ENCODE data around the gene HLA-E. TPM values are rescaled to one million over a fixed set of nuclear protein-coding genes. Genes with fewer than 3 reads are reported as not detected.

HLA-E gene
- total and polyA plus RNA-seq, 4 donors, result 502 to 1,209 (median 614) TPM

- DNase-seq (no peak), ATAC-seq (ENCODE audit: insufficient read depth, low FRiP score) (no peak)
- WGBS, 2 donors, result 28 to 50% methylated on average over 1 of the region's 1 CpG
- H3K27ac ChIP-seq (ENCODE audit: low read depth in 1 of 2, low read length in 1 of 2), result no peak overlapping the region
- H3K9me3 ChIP-seq (ENCODE audit: control insufficient read depth in 4 of 4, insufficient read depth in 3 of 4, low read length in 3 of 4), result peaks cover 0 to 2% (median 0%) of the 10 kb centered on the region in 4 donors
- H3K4me1 ChIP-seq (ENCODE audit: control insufficient read depth in 5 of 5, insufficient read depth in 5 of 5, low read length in 5 of 5), result peaks cover 0 to 6% (median 0%) of the 10 kb centered on the region in 5 donors
- no peak for TF ChIP-seq CTCF (IDR thresholded peaks at IDR 0.05; ENCODE audit: control extremely low read depth, extremely low read depth)
- no peak overlapping the region for H3K9ac ChIP-seq (ENCODE audit: insufficient read depth in 1 of 2, low read length in 2 of 2)
- H3K36me3 ChIP-seq (ENCODE audit: control insufficient read depth in 4 of 4, insufficient read depth in 4 of 4, low read length in 4 of 4), result no peaks in the 10 kb centered on the region
- H3K27me3 ChIP-seq (ENCODE audit: control insufficient read depth in 3 of 3, insufficient read depth in 3 of 3, low read length in 2 of 3), result peaks cover 0 to 96% (median 83%) of the 10 kb centered on the region in 3 donors
- H3K4me3 ChIP-seq, result no peak overlapping the region
These were observed 30.2 kb upstream of the HLA-E start for GRCh38 chr6:30459145-30459544.

GRCh38 chr6:30461055-30461454, 28.3 kb upstream of the HLA-E start:
- Histone ChIP-seq H3K9ac (ENCODE audit: insufficient read depth in 1 of 2, low read length in 2 of 2) (no peak overlapping the region), H3K36me3 (ENCODE audit: control insufficient read depth in 4 of 4, insufficient read depth in 4 of 4, low read length in 4 of 4) (no peaks in the 10 kb centered on the region), H3K9me3 (ENCODE audit: control insufficient read depth in 4 of 4, insufficient read depth in 3 of 4, low read length in 3 of 4) (peaks cover 0 to 5% (median 0%) of the 10 kb centered on the region in 4 donors), H3K4me1 (ENCODE audit: control insufficient read depth in 5 of 5, insufficient read depth in 5 of 5, low read length in 5 of 5) (peaks cover 0 to 11% (median 0%) of the 10 kb centered on the region in 5 donors), H3K4me3 (no peak overlapping the region), H3K27ac (ENCODE audit: low read depth in 1 of 2, low read length in 1 of 2) (no peak overlapping the region), H3K27me3 (ENCODE audit: control insufficient read depth in 3 of 3, insufficient read depth in 3 of 3, low read length in 2 of 3) (peaks cover 0 to 96% (median 83%) of the 10 kb centered on the region in 3 donors)
- 70 to 73% methylated on average over 5 of the region's 5 CpGs for WGBS, 2 donors
- ATAC-seq (ENCODE audit: insufficient read depth, low FRiP score), result no peak
- no peak for DNase-seq
- no peak for TF ChIP-seq CTCF (IDR thresholded peaks at IDR 0.05; ENCODE audit: control extremely low read depth, extremely low read depth)

- Histone ChIP-seq H3K27me3 (ENCODE audit: control insufficient read depth in 3 of 3, insufficient read depth in 3 of 3, low read length in 2 of 3) (peaks cover 3 to 97% (median 91%) of the 10 kb centered on the region in 3 donors), H3K9me3 (ENCODE audit: control insufficient read depth in 4 of 4, insufficient read depth in 3 of 4, low read length in 3 of 4) (peaks cover 0 to 5% (median 0%) of the 10 kb centered on the region in 4 donors), H3K4me3 (no peak overlapping the region), H3K36me3 (ENCODE audit: control insufficient read depth in 4 of 4, insufficient read depth in 4 of 4, low read length in 4 of 4) (no peaks in the 10 kb centered on the region), H3K4me1 (ENCODE audit: control insufficient read depth in 5 of 5, insufficient read depth in 5 of 5, low read length in 5 of 5) (peaks cover 0 to 15% (median 0%) of the 10 kb centered on the region in 5 donors), H3K9ac (ENCODE audit: insufficient read depth in 1 of 2, low read length in 2 of 2) (no peak overlapping the region), H3K27ac (ENCODE audit: low read depth in 1 of 2, low read length in 1 of 2) (no peak overlapping the region)
- DNase-seq (no peak), ATAC-seq (ENCODE audit: insufficient read depth, low FRiP score) (no peak)
- WGBS, 2 donors, result 48 to 50% methylated on average over 7 of the region's 7 CpGs
- TF ChIP-seq CTCF (IDR thresholded peaks at IDR 0.05; ENCODE audit: control extremely low read depth, extremely low read depth), result no peak
These were observed 26.8 kb upstream of the HLA-E start for GRCh38 chr6:30462482-30462881.

GRCh38 chr6:30463242-30463641, 26.1 kb upstream of the HLA-E start:
- H3K4me3 ChIP-seq, result no peak overlapping the region
- H3K36me3 ChIP-seq (ENCODE audit: control insufficient read depth in 4 of 4, insufficient read depth in 4 of 4, low read length in 4 of 4), result no peaks in the 10 kb centered on the region
- peaks cover 4 to 96% (median 92%) of the 10 kb centered on the region in 3 donors for H3K27me3 ChIP-seq (ENCODE audit: control insufficient read depth in 3 of 3, insufficient read depth in 3 of 3, low read length in 2 of 3)
- H3K4me1 ChIP-seq (ENCODE audit: control insufficient read depth in 5 of 5, insufficient read depth in 5 of 5, low read length in 5 of 5), result peaks cover 0 to 15% (median 0%) of the 10 kb centered on the region in 5 donors
- no peak overlapping the region for H3K27ac ChIP-seq (ENCODE audit: low read depth in 1 of 2, low read length in 1 of 2)
- no peak for DNase-seq
- H3K9ac ChIP-seq (ENCODE audit: insufficient read depth in 1 of 2, low read length in 2 of 2), result no peak overlapping the region
- 23 to 39% methylated on average over 9 of the region's 9 CpGs for WGBS, 2 donors
- peaks cover 0 to 5% (median 0%) of the 10 kb centered on the region in 4 donors for H3K9me3 ChIP-seq (ENCODE audit: control insufficient read depth in 4 of 4, insufficient read depth in 3 of 4, low read length in 3 of 4)
- no peak for TF ChIP-seq CTCF (IDR thresholded peaks at IDR 0.05; ENCODE audit: control extremely low read depth, extremely low read depth)
- ATAC-seq (ENCODE audit: insufficient read depth, low FRiP score), result no peak

Data from lung (tissue), 12 donors.